HepG2 (cell line): ENCODE results near the gene GPS2. TPM values are rescaled to one million over a fixed set of nuclear protein-coding genes. Genes with fewer than 3 reads are reported as not detected.

Source experiments
- FOXM1 ChIP-seq: sonication (generic); formaldehyde crosslinking; IDR thresholded peaks from 2 replicates; pipeline ENCODE4 v1.5.0; 2020; ENCODE audit warnings: missing genetic modification reagents
- HNRNPK ChIP-seq: fragments of 200-400 bp; formaldehyde crosslinking; IDR thresholded peaks from 2 replicates; pipeline ENCODE4 v1.6.1; 2018; ENCODE audit warnings: low read length, low read depth, moderate library complexity, mild to moderate bottlenecking; ENCODE audit not compliant: poor library complexity, severe bottlenecking
- MATR3 ChIP-seq: sonication (generic); formaldehyde crosslinking; IDR thresholded peaks from 2 replicates; pipeline ENCODE4 v1.4.0; 2020; ENCODE audit warnings: missing genetic modification reagents
- PAX8 ChIP-seq: sonication (generic); formaldehyde crosslinking; IDR thresholded peaks from 2 replicates; pipeline ENCODE4 v1.8.0; 2022; ENCODE audit warnings: mild to moderate bottlenecking, missing genetic modification reagents, borderline replicate concordance
- PTBP1 ChIP-seq: fragments of 200-400 bp; formaldehyde crosslinking; IDR thresholded peaks from 2 replicates; pipeline ENCODE4 v1.6.1; 2018; ENCODE audit warnings: low read length, low read depth; ENCODE audit not compliant: poor library complexity, severe bottlenecking
- SATB2 ChIP-seq: sonication (generic); formaldehyde crosslinking; IDR thresholded peaks from 2 replicates; pipeline ENCODE4 v1.5.0; 2020; ENCODE audit warnings: missing genetic modification reagents
- SNAI1 ChIP-seq: sonication (generic); formaldehyde crosslinking; IDR thresholded peaks from 2 replicates; pipeline ENCODE4 v1.5.0; 2020; ENCODE audit warnings: mild to moderate bottlenecking, missing genetic modification reagents, borderline replicate concordance
- TGIF2 ChIP-seq: IDR thresholded peaks from 2 replicates; pipeline ENCODE4 v1.6.1; 2016; ENCODE audit warnings: control low read depth, missing compliant biosample characterization
- ZFYVE20 ChIP-seq: sonication (generic); formaldehyde crosslinking; IDR thresholded peaks from 2 replicates; pipeline ENCODE4 v1.8.0; 2023; ENCODE audit warnings: low read depth, mild to moderate bottlenecking, moderate library complexity, missing genetic modification reagents, borderline replicate concordance
- ZNF205 ChIP-seq: IDR thresholded peaks from 2 replicates; pipeline ENCODE4 v1.6.1; 2018; ENCODE audit warnings: missing biosample characterization, missing genetic modification reagents
- ZNF3 ChIP-seq: IDR thresholded peaks from 2 replicates; pipeline ENCODE4 v1.7.0; 2017; ENCODE audit warnings: inconsistent platforms
- ZNF446 ChIP-seq: sonication (generic); formaldehyde crosslinking; IDR thresholded peaks from 2 replicates; pipeline ENCODE4 v1.5.0; 2020; ENCODE audit warnings: mild to moderate bottlenecking, missing genetic modification reagents
- ZNF562 ChIP-seq: sonication (generic); formaldehyde crosslinking; IDR thresholded peaks from 2 replicates; pipeline ENCODE4 v1.8.0; 2022; ENCODE audit warnings: missing genetic modification reagents, borderline replicate concordance
- ZNF563 ChIP-seq: sonication (generic); formaldehyde crosslinking; IDR thresholded peaks from 2 replicates; pipeline ENCODE4 v1.8.0; 2022; ENCODE audit warnings: mild to moderate bottlenecking, moderate library complexity, missing genetic modification reagents
- ZNF839 ChIP-seq: sonication (generic); formaldehyde crosslinking; IDR thresholded peaks from 2 replicates; pipeline ENCODE4 v1.4.0; 2020; ENCODE audit warnings: missing genetic modification reagents, mild to moderate bottlenecking, borderline replicate concordance
- ZNF850 ChIP-seq: sonication (generic); formaldehyde crosslinking; conservative IDR thresholded peaks from 2 replicates; pipeline ENCODE4 v1.9.0; 2021; ENCODE audit warnings: mild to moderate bottlenecking, missing genetic modification reagents
- ZNF883 ChIP-seq: sonication (generic); formaldehyde crosslinking; IDR thresholded peaks from 2 replicates; pipeline ENCODE4 v1.5.1; 2020; ENCODE audit warnings: mild to moderate bottlenecking, missing genetic modification reagents; ENCODE audit errors: not compliant biosample characterization
- ZSCAN22 ChIP-seq: sonication (generic); formaldehyde crosslinking; IDR thresholded peaks from 2 replicates; pipeline ENCODE4 v1.4.0; 2020; ENCODE audit warnings: mild to moderate bottlenecking, missing genetic modification reagents
- polyA plus RNA-seq, 8 experiments: library from polyadenylated mRNA; depleted of rRNA in 3 of 8; stranded (reverse) in 7 of 8; unstranded in 1 of 8; fragments of >200 nt; fragmentation: Illumina TruSeq in 4 of 8; extraction: Trizol in 4 of 8; gene quantifications; 2 replicates each; pipeline versions ENCODE4 v1.2.1 to v1.2.3, GENCODE V29; 2011 to 2016; ENCODE audit warnings: low read depth in 4 of 8, missing spikeins in 1 of 8, mixed read lengths in 1 of 8; ENCODE audit not compliant: insufficient read depth in 1 of 8
- total RNA-seq, 5 experiments: library from RNA; depleted of rRNA; stranded (reverse); fragments of >200 nt; fragmentation: Illumina TruSeq; extraction: Trizol; gene quantifications; 2 replicates each; pipeline ENCODE4 v1.2.3, GENCODE V29; 2016; ENCODE audit warnings: low read depth in 1 of 5
- TF ChIP-seq, protein P1 (sequence below): sonication (generic); formaldehyde crosslinking; IDR thresholded peaks from 2 replicates; pipeline ENCODE4 v1.5.1; 2020; ENCODE audit warnings: mild to moderate bottlenecking, missing genetic modification reagents, borderline replicate concordance
- TF ChIP-seq, protein P2 (sequence below): IDR thresholded peaks from 2 replicates; pipeline ENCODE4 v1.6.1; 2016
- TF ChIP-seq, protein P3 (sequence below): sonication (generic); formaldehyde crosslinking; IDR thresholded peaks from 2 replicates; pipeline ENCODE4 v1.5.1; 2020; ENCODE audit warnings: missing genetic modification reagents, mild to moderate bottlenecking, borderline replicate concordance
- TF ChIP-seq, protein P4 (sequence below): sonication (generic); formaldehyde crosslinking; IDR thresholded peaks from 2 replicates; pipeline ENCODE4 v1.9.0; 2021; ENCODE audit warnings: missing genetic modification reagents, borderline replicate concordance

Gene GPS2
- total and polyA plus RNA-seq, 2 of the 13 experiments (the other 11 are each of a cell fraction or from before 2014, with no cell fraction given) = 58.0 to 59.4 TPM

DNA sequence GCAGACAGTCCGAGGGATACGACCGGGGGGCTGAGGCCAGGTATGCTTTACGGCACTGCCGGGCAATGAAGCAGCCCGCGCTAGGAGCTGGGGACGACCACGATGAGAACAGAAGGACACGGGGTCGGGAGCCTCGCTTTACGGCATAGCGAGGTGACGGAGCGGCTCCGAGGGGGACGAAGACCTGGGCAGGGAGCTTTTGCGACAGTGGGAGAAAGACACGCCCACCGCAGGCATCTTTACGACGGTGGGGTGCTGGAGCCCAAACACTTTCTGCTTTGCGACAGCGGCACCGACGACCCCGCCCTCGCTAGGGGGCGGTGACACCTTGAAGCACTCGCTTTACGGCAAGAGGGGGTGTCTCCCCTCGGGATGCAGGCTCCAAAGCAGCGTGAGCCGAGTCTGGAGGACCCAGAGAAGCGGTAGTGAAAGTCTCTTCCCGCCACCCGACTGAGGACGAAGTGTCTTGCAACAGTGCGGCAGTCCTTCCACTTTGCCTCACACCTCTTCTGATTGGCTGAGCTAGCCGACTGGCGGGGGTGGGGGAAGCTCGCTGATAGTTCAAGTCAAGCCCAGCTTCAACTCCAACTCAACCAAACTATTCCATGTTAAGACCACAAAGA lies 14.3 kb upstream of the GPS2 start (continued):
- TF ChIP-seq MATR3 (CRISPR knock-in tag) = no peak
- no peak for TF ChIP-seq ZFYVE20 (CRISPR knock-in tag)
- TF ChIP-seq ZNF3 = no peak
- TF ChIP-seq PTBP1 = no peak
- no peak for TF ChIP-seq ZSCAN22
- no peak for TF ChIP-seq PAX8 (CRISPR knock-in tag)
- no peak for TF ChIP-seq TGIF2 (CRISPR knock-in tag)
- TF ChIP-seq ZNF563 = no peak
- no peak for TF ChIP-seq SATB2 (CRISPR knock-in tag)
- no peak; the same call in 1 of the 2 replicates for TF ChIP-seq ZNF205
- no peak for TF ChIP-seq HNRNPK
- no peak for TF ChIP-seq ZNF839 (CRISPR knock-in tag)
- TF ChIP-seq FOXM1 (CRISPR knock-in tag) = no peak
- TF ChIP-seq ZNF562 (CRISPR knock-in tag) = no peak
- TF ChIP-seq, protein P1, sequence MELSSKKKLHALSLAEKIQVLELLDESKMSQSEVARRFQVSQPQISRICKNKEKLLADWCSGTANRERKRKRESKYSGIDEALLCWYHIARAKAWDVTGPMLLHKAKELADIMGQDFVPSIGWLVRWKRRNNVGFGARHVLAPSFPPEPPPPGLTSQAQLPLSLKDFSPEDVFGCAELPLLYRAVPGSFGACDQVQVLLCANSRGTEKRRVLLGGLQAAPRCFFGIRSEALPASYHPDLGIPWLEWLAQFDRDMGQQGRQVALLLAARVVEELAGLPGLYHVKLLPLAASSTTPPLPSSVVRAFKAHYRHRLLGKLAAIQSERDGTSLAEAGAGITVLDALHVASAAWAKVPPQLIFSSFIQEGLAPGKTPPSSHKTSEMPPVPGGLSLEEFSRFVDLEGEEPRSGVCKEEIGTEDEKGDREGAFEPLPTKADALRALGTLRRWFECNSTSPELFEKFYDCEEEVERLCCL (CRISPR knock-in tag) = no peak
- TF ChIP-seq ZNF850 (CRISPR knock-in tag) = no peak
- TF ChIP-seq, protein P2, sequence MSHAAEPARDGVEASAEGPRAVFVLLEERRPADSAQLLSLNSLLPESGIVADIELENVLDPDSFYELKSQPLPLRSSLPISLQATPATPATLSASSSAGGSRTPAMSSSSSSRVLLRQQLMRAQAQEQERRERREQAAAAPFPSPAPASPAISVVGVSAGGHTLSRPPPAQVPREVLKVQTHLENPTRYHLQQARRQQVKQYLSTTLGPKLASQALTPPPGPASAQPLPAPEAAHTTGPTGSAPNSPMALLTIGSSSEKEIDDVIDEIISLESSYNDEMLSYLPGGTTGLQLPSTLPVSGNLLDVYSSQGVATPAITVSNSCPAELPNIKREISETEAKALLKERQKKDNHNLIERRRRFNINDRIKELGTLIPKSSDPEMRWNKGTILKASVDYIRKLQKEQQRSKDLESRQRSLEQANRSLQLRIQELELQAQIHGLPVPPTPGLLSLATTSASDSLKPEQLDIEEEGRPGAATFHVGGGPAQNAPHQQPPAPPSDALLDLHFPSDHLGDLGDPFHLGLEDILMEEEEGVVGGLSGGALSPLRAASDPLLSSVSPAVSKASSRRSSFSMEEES (CRISPR knock-in tag) = peak; percentile 41; the same call in 1 of the 2 replicates
- TF ChIP-seq, protein P3, sequence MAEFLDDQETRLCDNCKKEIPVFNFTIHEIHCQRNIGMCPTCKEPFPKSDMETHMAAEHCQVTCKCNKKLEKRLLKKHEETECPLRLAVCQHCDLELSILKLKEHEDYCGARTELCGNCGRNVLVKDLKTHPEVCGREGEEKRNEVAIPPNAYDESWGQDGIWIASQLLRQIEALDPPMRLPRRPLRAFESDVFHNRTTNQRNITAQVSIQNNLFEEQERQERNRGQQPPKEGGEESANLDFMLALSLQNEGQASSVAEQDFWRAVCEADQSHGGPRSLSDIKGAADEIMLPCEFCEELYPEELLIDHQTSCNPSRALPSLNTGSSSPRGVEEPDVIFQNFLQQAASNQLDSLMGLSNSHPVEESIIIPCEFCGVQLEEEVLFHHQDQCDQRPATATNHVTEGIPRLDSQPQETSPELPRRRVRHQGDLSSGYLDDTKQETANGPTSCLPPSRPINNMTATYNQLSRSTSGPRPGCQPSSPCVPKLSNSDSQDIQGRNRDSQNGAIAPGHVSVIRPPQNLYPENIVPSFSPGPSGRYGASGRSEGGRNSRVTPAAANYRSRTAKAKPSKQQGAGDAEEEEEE = no peak; the same call in 1 of the 2 replicates
- no peak for TF ChIP-seq ZNF446 (CRISPR knock-in tag)
- no peak for TF ChIP-seq SNAI1 (CRISPR knock-in tag)
- no peak for TF ChIP-seq ZNF883
- TF ChIP-seq, protein P4, sequence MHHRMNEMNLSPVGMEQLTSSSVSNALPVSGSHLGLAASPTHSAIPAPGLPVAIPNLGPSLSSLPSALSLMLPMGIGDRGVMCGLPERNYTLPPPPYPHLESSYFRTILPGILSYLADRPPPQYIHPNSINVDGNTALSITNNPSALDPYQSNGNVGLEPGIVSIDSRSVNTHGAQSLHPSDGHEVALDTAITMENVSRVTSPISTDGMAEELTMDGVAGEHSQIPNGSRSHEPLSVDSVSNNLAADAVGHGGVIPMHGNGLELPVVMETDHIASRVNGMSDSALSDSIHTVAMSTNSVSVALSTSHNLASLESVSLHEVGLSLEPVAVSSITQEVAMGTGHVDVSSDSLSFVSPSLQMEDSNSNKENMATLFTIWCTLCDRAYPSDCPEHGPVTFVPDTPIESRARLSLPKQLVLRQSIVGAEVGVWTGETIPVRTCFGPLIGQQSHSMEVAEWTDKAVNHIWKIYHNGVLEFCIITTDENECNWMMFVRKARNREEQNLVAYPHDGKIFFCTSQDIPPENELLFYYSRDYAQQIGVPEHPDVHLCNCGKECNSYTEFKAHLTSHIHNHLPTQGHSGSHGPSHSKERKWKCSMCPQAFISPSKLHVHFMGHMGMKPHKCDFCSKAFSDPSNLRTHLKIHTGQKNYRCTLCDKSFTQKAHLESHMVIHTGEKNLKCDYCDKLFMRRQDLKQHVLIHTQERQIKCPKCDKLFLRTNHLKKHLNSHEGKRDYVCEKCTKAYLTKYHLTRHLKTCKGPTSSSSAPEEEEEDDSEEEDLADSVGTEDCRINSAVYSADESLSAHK = no peak
